Lower lobe of right lung (tissue), 2 donors: Measurements from ENCODE around the gene ZFYVE26. TPM values are rescaled to one million over a fixed set of nuclear protein-coding genes. Genes with fewer than 3 reads are reported as not detected.
"Not testable (repeated sequence)": the region's sequence is repeated elsewhere in the genome, so short reads cannot be mapped to it uniquely, and the experiment has no call there.

ENCODE experiments used
- ATAC-seq, 2 donors: fragments of 200-7000 bp; cut with Tn5 transposase; one replicate each; pipeline ENCODE4 v1.9.1; 2020 to 2022; ENCODE audit warnings: mild to moderate bottlenecking in 2 of 2, moderate library complexity in 2 of 2
- DNase-seq: peaks from one replicate; pipeline ENCODE4 v3.0.0-alpha.2; 2020
- H3K27ac ChIP-seq: fragments of 200-600 bp; one replicate; pipeline ENCODE4 v1.8.0; 2022
- H3K27me3 ChIP-seq: fragments of 200-600 bp; one replicate; pipeline ENCODE4 v1.8.0; 2022; ENCODE audit warnings: low read depth
- H3K36me3 ChIP-seq: fragments of 200-600 bp; one replicate; pipeline ENCODE4 v1.8.0; 2022; ENCODE audit warnings: mild to moderate bottlenecking
- H3K4me1 ChIP-seq: fragments of 200-600 bp; one replicate; pipeline ENCODE4 v1.8.0; 2022
- H3K4me3 ChIP-seq: fragments of 200-600 bp; one replicate; pipeline ENCODE4 v1.8.0; 2022; ENCODE audit warnings: mild to moderate bottlenecking
- H3K9me3 ChIP-seq: fragments of 200-600 bp; one replicate; pipeline ENCODE4 v1.8.0; 2022
- CTCF ChIP-seq: fragments of 200-600 bp; IDR thresholded peaks from one replicate; pipeline ENCODE4 v1.8.0; 2022; ENCODE audit warnings: antibody characterized with exemption, mild to moderate bottlenecking
- intact Hi-C: fragments of 100-400 bp; cut with DNase I; formaldehyde crosslinking; loops from one replicate; pipeline ENCODE4 v1.11.0; 2022
- total RNA-seq: library from RNA; stranded (reverse); fragmentation: NEBNext Ultra II Directional; extraction: Animal tissue kit (Norgen Biotek cat#: 25700); gene quantifications from one replicate; pipeline ENCODE4 v1.2.1, GENCODE V29; 2021
- donor health status: DM: no; HTN: yes; CAD: no; lungs with severe emphysema.

Gene ZFYVE26
- total RNA-seq, 1 donor from 2014 or later = 56.7 TPM

- ATAC-seq (peak; percentile 24 to 52), DNase-seq (no peak)
- no peaks in the 10 kb centered on the region for H3K27me3 ChIP-seq
- no peaks in the 10 kb centered on the region for H3K36me3 ChIP-seq
- TF ChIP-seq CTCF = no peak
- intact Hi-C loops = no loop called here
- H3K4me3 ChIP-seq = peak overlapping the region; percentile 95
- no peaks in the 10 kb centered on the region for H3K9me3 ChIP-seq
- H3K4me1 ChIP-seq = peaks cover 26% of the 10 kb centered on the region
- peak overlapping the region; percentile 73 for H3K27ac ChIP-seq
Measured at GRCh38 chr14:67820428-67820971, 4.1 kb upstream of the ZFYVE26 start.

DNA sequence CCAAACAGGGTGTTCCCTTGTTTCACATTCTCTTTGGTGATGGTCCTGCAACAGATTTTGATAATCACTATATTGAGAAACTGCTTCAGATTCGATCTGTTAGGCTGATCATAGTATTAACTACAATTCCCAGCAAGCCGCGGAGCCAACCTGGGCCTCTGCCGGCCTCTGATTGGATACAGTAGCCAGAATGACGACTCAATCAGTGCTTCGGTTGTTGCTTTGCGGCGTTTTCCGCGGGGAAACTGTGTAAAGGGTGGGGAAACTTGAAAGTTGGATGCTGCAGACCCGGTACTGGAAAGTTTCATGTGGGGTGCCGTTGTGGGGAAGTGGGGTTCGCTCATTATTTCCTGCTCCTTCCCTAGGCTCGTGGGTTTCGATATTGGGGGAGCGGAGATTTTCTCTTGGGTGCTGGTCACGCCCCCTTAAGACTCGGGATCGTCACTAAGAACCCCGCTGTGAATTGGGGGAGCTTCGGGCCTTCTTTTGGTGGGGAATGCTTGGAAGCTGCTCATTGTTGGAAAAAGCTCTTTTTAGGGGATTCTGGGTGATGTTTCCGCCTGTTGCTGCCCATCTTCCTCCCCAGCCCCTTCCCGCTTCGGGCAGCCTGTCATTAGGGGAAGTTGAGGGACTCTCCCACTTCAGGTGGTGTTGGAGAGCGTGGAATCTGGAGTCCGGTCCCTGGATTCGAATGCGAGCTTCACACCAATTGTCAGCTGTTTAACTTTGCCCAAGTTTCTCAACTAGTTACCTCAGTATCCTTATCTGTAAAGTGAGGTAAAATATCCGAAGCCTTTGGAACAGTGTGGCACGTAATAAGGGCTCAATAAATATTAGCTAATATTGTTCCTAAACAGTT is 3.4 kb upstream of the ZFYVE26 start, which contains the start of gene RAD51B:
TSS of gene RAD51B (plus strand) at position 217 of the 859 bp plus-strand sequence.
- peak; percentile 89 for DNase-seq
- no peaks in the 10 kb centered on the region for H3K9me3 ChIP-seq
- no peak for TF ChIP-seq CTCF
- H3K4me1 ChIP-seq = peaks cover 33% of the 10 kb centered on the region
- ATAC-seq = peak; percentile 85 to 92
- H3K27me3 ChIP-seq = no peaks in the 10 kb centered on the region
- intact Hi-C loops = no loop called here
- peak within 1 kb of the TSS; percentile 95 for H3K4me3 ChIP-seq
- peak within 1 kb of the TSS; percentile 73 for H3K27ac ChIP-seq
- no peaks in the 10 kb centered on the region for H3K36me3 ChIP-seq

GRCh38 chr14:67818476-67818875 is 2.1 kb upstream of the ZFYVE26 start:
- ATAC-seq, H3K4me3 ChIP-seq, intact Hi-C loops, H3K27me3 ChIP-seq, H3K36me3 ChIP-seq, H3K9me3 ChIP-seq, DNase-seq, H3K27ac ChIP-seq: not testable (repeated sequence)
- peaks cover 42% of the 10 kb centered on the region for H3K4me1 ChIP-seq

DNA sequence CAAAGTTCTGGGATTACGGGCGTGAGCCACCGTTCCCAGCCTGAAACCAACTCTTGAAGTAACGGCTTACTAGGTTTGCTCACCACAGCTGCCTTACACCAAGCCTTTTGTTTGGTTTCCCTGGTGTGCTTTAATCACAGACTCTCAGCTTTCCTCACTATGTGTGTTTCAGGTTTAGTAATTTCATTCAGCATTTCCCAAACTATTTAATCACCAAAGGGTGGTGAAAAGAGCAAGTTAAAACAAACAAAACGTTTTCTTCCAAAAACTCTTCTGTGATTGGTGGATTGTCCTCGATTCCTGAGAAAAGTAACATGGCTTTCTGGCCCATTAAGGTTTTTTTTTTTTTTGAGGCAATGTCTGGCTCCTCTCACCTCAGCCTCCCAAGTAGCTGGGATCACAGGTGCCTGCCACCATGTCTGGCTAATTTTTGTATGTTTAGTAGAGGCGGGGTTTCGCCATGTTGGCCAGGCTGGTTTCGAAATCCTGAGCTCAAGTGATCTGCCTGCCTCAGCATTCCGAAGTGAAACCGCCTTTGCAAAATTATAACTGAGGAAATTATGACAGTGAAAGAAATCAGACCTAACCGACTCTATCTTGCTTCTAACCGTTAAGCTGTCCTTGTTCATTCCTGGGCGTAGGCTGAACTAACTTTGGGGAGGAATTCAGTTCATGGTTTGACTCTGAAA is 1.5 kb upstream of the ZFYVE26 start:
- Histone ChIP-seq H3K27ac (no peak overlapping the region), H3K9me3 (no peaks in the 10 kb centered on the region), H3K36me3 (peaks cover 15% of the 10 kb centered on the region), H3K4me3 (no peak overlapping the region), H3K4me1 (peaks cover 42% of the 10 kb centered on the region), H3K27me3 (no peaks in the 10 kb centered on the region)
- DNase-seq (no peak), ATAC-seq (no peak)
- intact Hi-C loops = no loop called here
- TF ChIP-seq CTCF = no peak

- intact Hi-C loops = no loop called here
- H3K4me1 ChIP-seq = peaks cover 34% of the 10 kb centered on the region
- no peak for TF ChIP-seq CTCF
Measured at GRCh38 chr14:67815573-67816225, 691 bp downstream of the ZFYVE26 start.

More at GRCh38 chr14:67815573-67816225, 691 bp downstream of the ZFYVE26 start:
- DNase-seq = no peak
- no peaks in the 10 kb centered on the region for H3K27me3 ChIP-seq
- H3K4me3 ChIP-seq = peak overlapping the region; percentile 83
- H3K9me3 ChIP-seq = no peaks in the 10 kb centered on the region
- peaks cover 32% of the 10 kb centered on the region for H3K36me3 ChIP-seq
- H3K27ac ChIP-seq = peak overlapping the region; percentile 87
- no peak for ATAC-seq
